HG03460 (cell line): ENCODE data around the gene ADIRF.

Experiments used
- ATAC-seq: cut with Tn5 transposase; IDR thresholded peaks from one replicate; pipeline ENCODE4 v1.9.1; 2021; ENCODE audit not compliant: unreplicated experiment

Gene ADIRF

GRCh38 chr10:86960003-86960862, 8.0 kb upstream of the ADIRF start:
- ATAC-seq, result peak; percentile 63

- ATAC-seq, result no peak
Measured at GRCh38 chr10:86960863-86961434, 7.3 kb upstream of the ADIRF start.

- no peak for ATAC-seq
Measured at GRCh38 chr10:86961481-86962091, 6.7 kb upstream of the ADIRF start.

GRCh38 chr10:86962136-86962980, 5.9 kb upstream of the ADIRF start:
- ATAC-seq, result no peak

- no peak for ATAC-seq
Measured at GRCh38 chr10:86962981-86963310, 5.3 kb upstream of the ADIRF start.

GRCh38 chr10:86963341-86963919, 4.9 kb upstream of the ADIRF start:
- ATAC-seq, result no peak

GRCh38 chr10:86964061-86964846, 4.0 kb upstream of the ADIRF start:
- ATAC-seq, result no peak

- ATAC-seq, result no peak
Measured at GRCh38 chr10:86964847-86965190, 3.5 kb upstream of the ADIRF start.

GRCh38 chr10:86965986-86966654, 2.2 kb upstream of the ADIRF start:
- no peak for ATAC-seq

GRCh38 chr10:86967481-86967941, 771 bp upstream of the ADIRF start:
- no peak for ATAC-seq

- ATAC-seq, result no peak
Measured at GRCh38 chr10:86968994-86969355, 693 bp downstream of the ADIRF start.

GRCh38 chr10:86969421-86970041, 1.2 kb downstream of the ADIRF start:
- ATAC-seq, result no peak

GRCh38 chr10:86970162-86970981, 2.1 kb downstream of the ADIRF start:
- no peak for ATAC-seq

- no peak for ATAC-seq
Measured at GRCh38 chr10:86970982-86971231, 2.6 kb downstream of the ADIRF start.

GRCh38 chr10:86971232-86971991, 3.1 kb downstream of the ADIRF start:
- peak; percentile 77 for ATAC-seq

GRCh38 chr10:86972613-86973380, 4.5 kb downstream of the ADIRF start:
- no peak for ATAC-seq

- ATAC-seq, result no peak
Measured at GRCh38 chr10:86974484-86974883, 6.2 kb downstream of the ADIRF start.
